Fibroblast of the aortic adventitia (primary cell): ENCODE results near the gene HK1. TPM values are rescaled to one million over a fixed set of nuclear protein-coding genes. Genes with fewer than 3 reads are reported as not detected.

Source experiments
- DNase-seq: peaks from one replicate; pipeline ENCODE4 v3.0.0-alpha.2; 2010; ENCODE audit warnings: low read depth
- H3K4me3 ChIP-seq: 2 replicates; pipeline ENCODE4 v1.5.1; 2011; ENCODE audit warnings: low read depth, mild to moderate bottlenecking, control low read depth, low read length, moderate library complexity
- CTCF ChIP-seq: IDR thresholded peaks from 2 replicates; pipeline ENCODE4 v1.5.1; 2011; ENCODE audit warnings: mild to moderate bottlenecking, low read length, control low read depth, inconsistent platforms; ENCODE audit not compliant: insufficient read depth
- total RNA-seq: library from RNA; depleted of rRNA; stranded (reverse); fragments of >200 nt; gene quantifications from 2 replicates; pipeline ENCODE4 v1.2.3, GENCODE V29; 2012; ENCODE audit warnings: low replicate concordance

Gene HK1
- total RNA-seq, 1 donor, result 84.1 TPM

- H3K4me3 ChIP-seq, result no peak overlapping the region
- no peak for TF ChIP-seq CTCF
- DNase-seq, result no peak
Observed at GRCh38 chr10:69385454-69386350, 107.4 kb downstream of the HK1 start.

GRCh38 chr10:69387500-69387899 lies 109.2 kb downstream of the HK1 start:
- TF ChIP-seq CTCF, result no peak
- no peak for DNase-seq

GRCh38 chr10:69388488-69388887 lies 110.2 kb downstream of the HK1 start:
- no peak overlapping the region for H3K4me3 ChIP-seq
- DNase-seq, result no peak
- no peak for TF ChIP-seq CTCF

More at GRCh38 chr10:69387500-69387899, 109.2 kb downstream of the HK1 start:
- no peak overlapping the region for H3K4me3 ChIP-seq

- DNase-seq, result peak; percentile 68
- TF ChIP-seq CTCF, result no peak
- no peak overlapping the region for H3K4me3 ChIP-seq
Observed at GRCh38 chr10:69389827-69390490, 111.7 kb downstream of the HK1 start.

GRCh38 chr10:69391158-69391557 lies 112.9 kb downstream of the HK1 start:
- TF ChIP-seq CTCF, result no peak
- DNase-seq, result no peak
- no peak overlapping the region for H3K4me3 ChIP-seq

- no peak overlapping the region for H3K4me3 ChIP-seq
- peak; percentile 85 for DNase-seq
- peak; percentile 98 for TF ChIP-seq CTCF
Observed at GRCh38 chr10:69392481-69393000, 114.2 kb downstream of the HK1 start.
